Activated CD8-positive, alpha-beta memory T cell treated with anti-CD3 and anti-CD28 coated beads for 1 hour (primary cell): Measurements from ENCODE around the gene CUBN.

ENCODE experiments used
- DNase-seq, 2 donors: peaks; one replicate each; pipeline ENCODE4 v3.0.0-alpha.2; 2020; ENCODE audit warnings: low read depth in 1 of 2; ENCODE audit errors: extremely low read depth in 1 of 2

The CUBN gene

GRCh38 chr10:17049195-17049594 lies 80.4 kb downstream of the CUBN start:
- DNase-seq = no peak

- no peak for DNase-seq
These were observed 81.7 kb downstream of the CUBN start for GRCh38 chr10:17047908-17048307.

- DNase-seq = no peak
These were observed 82.6 kb downstream of the CUBN start for GRCh38 chr10:17046989-17047388.

- DNase-seq = no peak
These were observed 86.0 kb downstream of the CUBN start for GRCh38 chr10:17043586-17043985.

GRCh38 chr10:17041626-17042520 lies 87.7 kb downstream of the CUBN start:
- DNase-seq = no peak

GRCh38 chr10:17038627-17039026 lies 91.0 kb downstream of the CUBN start:
- no peak for DNase-seq

- DNase-seq = no peak
These were observed 91.7 kb downstream of the CUBN start for GRCh38 chr10:17037910-17038309.

- DNase-seq = no peak
These were observed 94.2 kb downstream of the CUBN start for GRCh38 chr10:17035446-17035845.

- no peak for DNase-seq
These were observed 95.9 kb downstream of the CUBN start for GRCh38 chr10:17033529-17034260.

- DNase-seq = no peak
These were observed 97.7 kb downstream of the CUBN start for GRCh38 chr10:17031637-17032635.

GRCh38 chr10:17029581-17030271 lies 99.9 kb downstream of the CUBN start:
- DNase-seq = peak; percentile 55 to 60

GRCh38 chr10:17029239-17029580 lies 100.4 kb downstream of the CUBN start:
- no peak for DNase-seq

GRCh38 chr10:17028798-17029197 lies 100.8 kb downstream of the CUBN start:
- no peak for DNase-seq

- DNase-seq = peak in 1 of 2 donors; percentile 38
These were observed 102.7 kb downstream of the CUBN start for GRCh38 chr10:17026686-17027485.

GRCh38 chr10:17025444-17026295 lies 103.9 kb downstream of the CUBN start:
- peak in 1 of 2 donors; percentile 44 for DNase-seq

- no peak for DNase-seq
These were observed 105.2 kb downstream of the CUBN start for GRCh38 chr10:17024461-17024860.

- DNase-seq = peak; percentile 48 to 73
These were observed 106.0 kb downstream of the CUBN start for GRCh38 chr10:17023386-17024298.

GRCh38 chr10:17022896-17023295 lies 106.7 kb downstream of the CUBN start:
- no peak for DNase-seq
